HG03097 (cell line): Measurements from ENCODE around the gene PISD.

Source experiments
- ATAC-seq: cut with Tn5 transposase; IDR thresholded peaks from one replicate; pipeline ENCODE4 v1.9.1; 2021; ENCODE audit not compliant: unreplicated experiment, low FRiP score

Gene PISD

GRCh38 chr22:31578171-31578570 lies 83.8 kb downstream of the PISD start:
- no peak for ATAC-seq

GRCh38 chr22:31577711-31578110 lies 84.3 kb downstream of the PISD start:
- no peak for ATAC-seq

GRCh38 chr22:31575190-31575589 lies 86.8 kb downstream of the PISD start:
- ATAC-seq, result no peak

- no peak for ATAC-seq
Measured at GRCh38 chr22:31574055-31574670, 87.9 kb downstream of the PISD start.

GRCh38 chr22:31572939-31573338 lies 89.1 kb downstream of the PISD start:
- ATAC-seq, result no peak

- ATAC-seq, result no peak
Measured at GRCh38 chr22:31569126-31569525, 92.9 kb downstream of the PISD start.
